Measurements from ENCODE around the gene FBLL1.

The FBLL1 gene

GRCh38 chr5:168578538-168579487 lies 49.7 kb downstream of the FBLL1 start, which contains the start of gene PANK3:
PANK3 (minus strand) TSS chr5:168579368; CDS start chr5:168579283, 85 bp downstream.
- H3K9me3 ChIP-seq (ENCODE audit: low read length), result no peaks in the 10 kb centered on the region
- peak within 1 kb of the TSS; percentile 94 for H3K27ac ChIP-seq (ENCODE audit: low read depth, low read length)
- peak within 1 kb of the TSS; percentile 86 for H3K9ac ChIP-seq (ENCODE audit: low read length)
- H3K4me1 ChIP-seq (ENCODE audit: insufficient read depth, low read length), result peaks cover 21% of the 10 kb centered on the region
- H3K36me3 ChIP-seq (ENCODE audit: insufficient read depth, low read length), result no peaks in the 10 kb centered on the region
- peak within 1 kb of the TSS; percentile 75 to 98 for H3K4me3 ChIP-seq (ENCODE audit: low read depth in 1 of 2, low read length in 2 of 2)
- H3K27me3 ChIP-seq (ENCODE audit: control insufficient read depth in 1 of 2, insufficient read depth in 2 of 2, low read length in 2 of 2), result no peaks in the 10 kb centered on the region

- no peaks in the 10 kb centered on the region for H3K9me3 ChIP-seq (ENCODE audit: low read length)
- peak overlapping the region; percentile 25 to 77 for H3K4me3 ChIP-seq (ENCODE audit: low read depth in 1 of 2, low read length in 2 of 2)
- H3K4me1 ChIP-seq (ENCODE audit: insufficient read depth, low read length), result peaks cover 21% of the 10 kb centered on the region
- peak overlapping the region; percentile 78 for H3K9ac ChIP-seq (ENCODE audit: low read length)
- H3K36me3 ChIP-seq (ENCODE audit: insufficient read depth, low read length), result no peaks in the 10 kb centered on the region
- no peaks in the 10 kb centered on the region for H3K27me3 ChIP-seq (ENCODE audit: control insufficient read depth in 1 of 2, insufficient read depth in 2 of 2, low read length in 2 of 2)
- H3K27ac ChIP-seq (ENCODE audit: low read depth, low read length), result peak overlapping the region; percentile 94
These were observed 50.6 kb downstream of the FBLL1 start for GRCh38 chr5:168579488-168580226.

GRCh38 chr5:168580227-168580508 lies 51.1 kb downstream of the FBLL1 start:
- no peaks in the 10 kb centered on the region for H3K27me3 ChIP-seq (ENCODE audit: control insufficient read depth in 1 of 2, insufficient read depth in 2 of 2, low read length in 2 of 2)
- peak overlapping the region; percentile 78 for H3K9ac ChIP-seq (ENCODE audit: low read length)
- H3K27ac ChIP-seq (ENCODE audit: low read depth, low read length), result peak overlapping the region; percentile 94
- H3K4me1 ChIP-seq (ENCODE audit: insufficient read depth, low read length), result peaks cover 21% of the 10 kb centered on the region
- H3K4me3 ChIP-seq (ENCODE audit: low read depth in 1 of 2, low read length in 2 of 2), result peak overlapping the region; percentile 25 to 77
- no peaks in the 10 kb centered on the region for H3K36me3 ChIP-seq (ENCODE audit: insufficient read depth, low read length)
- H3K9me3 ChIP-seq (ENCODE audit: low read length), result no peaks in the 10 kb centered on the region
